Cardiac muscle cell (in vitro differentiated cells and primary cell): ENCODE data around the gene SLC7A6OS. TPM values are rescaled to one million over a fixed set of nuclear protein-coding genes. Genes with fewer than 3 reads are reported as not detected.

Source experiments
- DNase-seq, 2 donors: peaks; one replicate each; pipeline versions ENCODE4 v3.0.0 to v3.0.0-alpha.2; 2010 to 2017; ENCODE audit warnings: low read depth in 1 of 2, low spot score in 1 of 2
- H3K27ac ChIP-seq: fragments of 200-600 bp; sonication (generic); 2 replicates; pipeline ENCODE4 v1.5.1; 2016
- H3K27me3 ChIP-seq: fragments of 200-600 bp; sonication (generic); 2 replicates; pipeline ENCODE4 v1.6.0; 2016; ENCODE audit warnings: control low read depth
- H3K36me3 ChIP-seq: fragments of 200-600 bp; sonication (generic); 2 replicates; pipeline ENCODE4 v1.5.1; 2016; ENCODE audit warnings: control low read depth
- H3K4me1 ChIP-seq: fragments of 200-600 bp; sonication (generic); 2 replicates; pipeline ENCODE4 v1.8.1; 2017; ENCODE audit warnings: low read depth, mild to moderate bottlenecking, mixed run types
- H3K4me3 ChIP-seq: fragments of 200-600 bp; sonication (generic); 2 replicates; pipeline ENCODE4 v1.5.1; 2016; ENCODE audit warnings: mild to moderate bottlenecking
- H3K9me3 ChIP-seq: fragments of 200-600 bp; sonication (generic); 2 replicates; pipeline ENCODE4 v1.5.1; 2017; ENCODE audit warnings: low read depth, mild to moderate bottlenecking, control low read depth
- CTCF ChIP-seq: IDR thresholded peaks from 2 replicates; pipeline ENCODE4 v1.5.1; 2012; ENCODE audit warnings: low read depth, mild to moderate bottlenecking, low read length
- polyA plus RNA-seq: library from polyadenylated mRNA; unstranded; fragments of >200 nt; fragmentation: Nextera tagmentation; extraction: Ambion mirVana; gene quantifications from 2 replicates; pipeline ENCODE4 v1.2.1, GENCODE V29; 2016
- total RNA-seq: library from RNA; depleted of rRNA; stranded (reverse); fragments of >200 nt; gene quantifications from 2 replicates; pipeline ENCODE4 v1.2.3, GENCODE V29; 2016

The SLC7A6OS gene
- total and polyA plus RNA-seq, 2 experiments from 2014 or later, result 18.4 to 24.3 TPM

GRCh38 chr16:68343137-68343536 lies 32.4 kb upstream of the SLC7A6OS start:
- Histone ChIP-seq H3K4me1 (no peaks in the 10 kb centered on the region), H3K36me3 (peaks cover 44% of the 10 kb centered on the region), H3K4me3 (no peak overlapping the region), H3K9me3 (no peaks in the 10 kb centered on the region), H3K27me3 (no peaks in the 10 kb centered on the region), H3K27ac (no peak overlapping the region)
- DNase-seq, result no peak
- TF ChIP-seq CTCF, result no peak

- Histone ChIP-seq H3K4me1 (no peaks in the 10 kb centered on the region), H3K27me3 (no peaks in the 10 kb centered on the region), H3K36me3 (peaks cover 47% of the 10 kb centered on the region), H3K9me3 (no peaks in the 10 kb centered on the region), H3K27ac (no peak overlapping the region), H3K4me3 (no peak overlapping the region)
- no peak for DNase-seq
- TF ChIP-seq CTCF, result no peak
Observed at GRCh38 chr16:68342620-68343019, 31.9 kb upstream of the SLC7A6OS start.

- TF ChIP-seq CTCF, result no peak
Observed at GRCh38 chr16:68339214-68339613, 28.5 kb upstream of the SLC7A6OS start.

GRCh38 chr16:68338326-68339119 lies 27.8 kb upstream of the SLC7A6OS start:
- DNase-seq, result no peak
- no peak overlapping the region for H3K4me3 ChIP-seq
- no peaks in the 10 kb centered on the region for H3K27me3 ChIP-seq
- no peak for TF ChIP-seq CTCF
- no peaks in the 10 kb centered on the region for H3K9me3 ChIP-seq
- H3K27ac ChIP-seq, result no peak overlapping the region
- H3K4me1 ChIP-seq, result no peaks in the 10 kb centered on the region
- H3K36me3 ChIP-seq, result peaks cover 34% of the 10 kb centered on the region

More at GRCh38 chr16:68339214-68339613, 28.5 kb upstream of the SLC7A6OS start:
- Histone ChIP-seq H3K9me3 (no peaks in the 10 kb centered on the region), H3K4me1 (no peaks in the 10 kb centered on the region), H3K27me3 (no peaks in the 10 kb centered on the region), H3K27ac (no peak overlapping the region), H3K4me3 (no peak overlapping the region), H3K36me3 (peaks cover 34% of the 10 kb centered on the region)
- DNase-seq, result no peak

- Histone ChIP-seq H3K4me1 (peaks cover 12% of the 10 kb centered on the region), H3K9me3 (no peaks in the 10 kb centered on the region), H3K4me3 (no peak overlapping the region), H3K36me3 (peaks cover 22% of the 10 kb centered on the region), H3K27me3 (no peaks in the 10 kb centered on the region), H3K27ac (no peak overlapping the region)
- DNase-seq, result no peak
- no peak for TF ChIP-seq CTCF
Observed at GRCh38 chr16:68335175-68335574, 24.4 kb upstream of the SLC7A6OS start.
